AG10803 (cell line): ENCODE results near the gene AGFG2.

Experiments used
- DNase-seq: peaks from one replicate; pipeline ENCODE4 v3.0.0; 2010; ENCODE audit warnings: low read depth
- H3K4me3 ChIP-seq: 2 replicates; pipeline ENCODE4 v1.5.1; 2011; ENCODE audit warnings: mild to moderate bottlenecking, low read length, control low read depth
- TF ChIP-seq, protein P1 (sequence below): conservative IDR thresholded peaks from 2 replicates; pipeline ENCODE4 v1.5.1; 2011; ENCODE audit warnings: mild to moderate bottlenecking, low read length, control low read depth, inconsistent platforms

Gene AGFG2

DNA sequence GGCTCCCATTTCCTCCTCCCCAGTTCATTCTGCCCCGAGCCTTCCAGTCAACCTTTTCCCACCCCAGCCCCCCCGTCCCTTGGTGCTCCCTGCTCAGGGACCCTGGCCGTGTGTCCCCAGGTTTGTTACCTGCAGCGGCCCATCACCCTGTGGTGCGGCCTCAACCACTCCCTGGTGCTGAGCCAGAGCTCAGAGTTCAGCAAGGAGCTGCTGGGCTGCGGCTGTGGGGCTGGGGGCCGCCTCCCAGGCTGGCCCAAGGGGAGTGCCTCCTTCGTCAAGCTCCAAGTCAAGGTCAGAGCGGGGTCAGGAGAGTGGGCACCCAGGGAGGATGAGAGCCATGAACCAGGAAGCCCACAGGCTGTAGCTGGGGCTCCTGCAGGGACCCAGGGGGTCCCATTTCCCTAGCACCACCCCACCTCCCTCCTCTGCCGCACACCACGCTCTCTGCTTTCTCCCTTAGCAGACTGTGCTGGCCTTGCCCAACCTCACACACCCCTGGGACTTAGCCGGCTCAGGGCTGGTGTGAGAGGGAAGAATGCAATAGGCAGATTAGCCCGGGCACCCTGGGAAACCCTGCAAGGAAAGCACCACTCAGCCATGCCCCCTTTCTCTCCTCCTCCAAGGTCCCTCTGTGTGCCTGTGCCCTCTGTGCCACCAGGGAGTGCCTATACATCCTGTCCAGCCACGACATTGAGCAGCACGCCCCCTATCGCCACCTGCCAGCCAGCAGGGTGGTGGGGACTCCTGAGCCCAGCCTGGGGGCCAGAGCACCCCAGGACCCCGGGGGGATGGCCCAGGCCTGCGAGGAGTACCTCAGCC is 61.1 kb downstream of the AGFG2 start:
- TF ChIP-seq, protein P1, sequence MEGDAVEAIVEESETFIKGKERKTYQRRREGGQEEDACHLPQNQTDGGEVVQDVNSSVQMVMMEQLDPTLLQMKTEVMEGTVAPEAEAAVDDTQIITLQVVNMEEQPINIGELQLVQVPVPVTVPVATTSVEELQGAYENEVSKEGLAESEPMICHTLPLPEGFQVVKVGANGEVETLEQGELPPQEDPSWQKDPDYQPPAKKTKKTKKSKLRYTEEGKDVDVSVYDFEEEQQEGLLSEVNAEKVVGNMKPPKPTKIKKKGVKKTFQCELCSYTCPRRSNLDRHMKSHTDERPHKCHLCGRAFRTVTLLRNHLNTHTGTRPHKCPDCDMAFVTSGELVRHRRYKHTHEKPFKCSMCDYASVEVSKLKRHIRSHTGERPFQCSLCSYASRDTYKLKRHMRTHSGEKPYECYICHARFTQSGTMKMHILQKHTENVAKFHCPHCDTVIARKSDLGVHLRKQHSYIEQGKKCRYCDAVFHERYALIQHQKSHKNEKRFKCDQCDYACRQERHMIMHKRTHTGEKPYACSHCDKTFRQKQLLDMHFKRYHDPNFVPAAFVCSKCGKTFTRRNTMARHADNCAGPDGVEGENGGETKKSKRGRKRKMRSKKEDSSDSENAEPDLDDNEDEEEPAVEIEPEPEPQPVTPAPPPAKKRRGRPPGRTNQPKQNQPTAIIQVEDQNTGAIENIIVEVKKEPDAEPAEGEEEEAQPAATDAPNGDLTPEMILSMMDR: no peak
- H3K4me3 ChIP-seq: no peak overlapping the region
- no peak for DNase-seq

DNA sequence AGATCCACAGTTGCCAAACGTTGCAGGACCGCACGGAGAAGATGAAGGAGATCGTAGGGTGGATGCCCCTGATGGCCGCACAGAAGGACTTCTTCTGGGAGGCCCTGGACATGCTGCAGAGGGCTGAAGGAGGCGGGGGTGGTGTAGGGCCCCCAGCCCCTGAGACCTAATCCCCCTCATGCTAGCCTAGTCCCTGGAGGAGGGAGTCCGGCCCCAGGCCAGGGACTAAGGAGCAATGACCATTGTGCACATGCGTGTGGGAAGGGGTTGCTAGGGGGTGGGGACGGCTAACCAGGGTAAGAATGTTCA is 61.7 kb downstream of the AGFG2 start:
- no peak for DNase-seq
- TF ChIP-seq, protein P1: no peak
- H3K4me3 ChIP-seq: no peak overlapping the region

DNA sequence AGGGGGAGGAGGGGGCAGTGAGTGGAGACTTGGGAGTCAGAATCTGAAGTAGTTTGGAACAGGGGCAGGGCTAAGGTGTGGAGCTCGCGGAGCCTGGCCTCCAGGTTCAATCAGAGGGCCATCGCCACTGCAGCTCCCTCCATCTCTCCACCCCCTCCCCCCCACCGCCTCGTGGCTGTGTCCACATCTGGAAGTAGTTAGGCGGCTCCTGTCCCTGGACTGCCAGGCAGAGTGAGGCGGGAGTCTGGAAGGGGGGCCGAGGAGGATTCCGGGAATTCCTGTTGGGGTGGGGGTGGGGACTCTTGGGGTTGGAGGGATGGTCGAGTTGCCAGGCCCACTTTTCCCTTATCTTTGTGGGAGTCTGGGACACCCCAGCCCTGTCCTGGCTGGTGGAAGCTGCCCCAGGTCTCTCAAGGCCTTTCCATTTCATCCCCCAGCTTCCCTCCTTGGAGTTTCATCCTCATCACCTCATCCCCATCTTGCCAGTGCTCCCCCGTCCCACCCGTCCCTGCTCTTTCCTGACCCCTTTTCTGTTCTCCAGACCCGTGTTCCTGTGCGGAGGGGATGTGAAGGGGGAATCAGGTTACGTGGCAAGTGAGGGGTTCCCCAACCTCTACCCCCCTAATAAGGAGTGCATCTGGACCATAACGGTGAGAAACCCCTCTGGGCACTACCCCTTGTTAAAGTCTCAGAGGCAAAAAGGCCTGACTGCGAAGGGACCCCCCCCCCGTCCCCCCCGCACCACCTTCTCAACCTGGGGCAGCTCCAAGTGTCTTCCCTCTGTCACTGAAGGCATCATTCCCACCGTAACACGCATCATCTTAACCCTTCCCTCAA is 64.1 kb downstream of the AGFG2 start:
- peak overlapping the region; percentile 97 for H3K4me3 ChIP-seq
- TF ChIP-seq, protein P1: no peak
- DNase-seq: peak; percentile 89

DNA sequence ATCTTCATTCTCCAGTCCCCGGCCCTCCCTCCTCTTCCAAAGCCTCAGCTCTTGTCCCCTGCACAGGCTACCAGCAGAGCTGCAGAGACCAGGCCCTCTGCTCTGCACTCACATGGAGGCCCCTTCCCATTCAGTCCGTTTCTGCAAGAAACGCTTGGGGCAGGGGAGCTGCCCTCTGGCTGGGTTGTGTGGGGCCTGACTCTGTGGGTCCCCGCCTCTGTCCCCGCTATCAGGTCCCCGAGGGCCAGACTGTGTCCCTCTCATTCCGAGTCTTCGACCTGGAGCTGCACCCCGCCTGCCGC is 64.7 kb downstream of the AGFG2 start:
- peak overlapping the region; percentile 97 for H3K4me3 ChIP-seq
- DNase-seq: no peak
- TF ChIP-seq, protein P1: no peak

DNA sequence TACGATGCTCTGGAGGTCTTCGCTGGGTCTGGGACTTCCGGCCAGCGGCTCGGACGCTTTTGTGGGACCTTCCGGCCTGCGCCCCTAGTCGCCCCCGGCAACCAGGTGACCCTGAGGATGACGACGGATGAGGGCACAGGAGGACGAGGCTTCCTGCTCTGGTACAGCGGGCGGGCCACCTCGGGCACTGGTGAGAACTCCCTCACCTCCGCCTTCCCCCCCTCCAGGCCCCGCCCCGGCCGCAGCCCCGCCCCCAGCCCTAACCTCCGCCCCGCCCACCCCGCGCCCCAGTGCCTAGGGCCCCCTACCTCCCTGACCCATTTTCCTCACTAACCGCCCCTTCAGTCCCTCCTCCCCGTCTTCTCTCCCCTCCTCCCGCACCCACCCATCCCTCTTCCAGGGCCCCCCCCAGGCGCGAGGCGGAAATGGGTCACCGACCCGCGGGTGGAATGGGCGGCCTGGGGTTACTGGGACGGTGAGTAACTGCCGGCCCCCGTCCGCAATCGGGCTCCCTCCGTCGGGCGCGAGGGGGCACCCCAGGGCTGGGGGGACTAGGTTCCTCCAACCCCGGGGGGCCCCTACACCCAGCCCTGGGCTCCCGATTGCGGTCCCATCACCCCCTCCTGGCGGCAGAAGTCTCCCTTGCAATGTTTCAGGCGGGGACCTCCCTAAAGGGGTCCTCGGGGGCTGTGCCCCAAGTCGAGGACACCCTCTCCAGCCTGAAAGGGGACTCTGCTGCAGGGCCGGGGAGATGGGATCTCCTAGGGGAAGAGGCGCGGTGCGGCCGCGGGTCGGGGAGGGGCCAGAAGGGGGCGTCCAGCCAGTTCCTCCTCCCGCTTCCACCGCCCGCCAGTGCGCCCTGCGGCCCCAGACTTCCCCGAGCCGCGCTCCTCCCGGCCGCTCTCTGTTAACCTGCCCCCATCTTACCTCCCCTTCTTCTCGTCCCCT is 65.3 kb downstream of the AGFG2 start:
- DNase-seq: peak; percentile 53
- peak overlapping the region; percentile 97 for H3K4me3 ChIP-seq
- TF ChIP-seq, protein P1: peak; percentile 27

DNA sequence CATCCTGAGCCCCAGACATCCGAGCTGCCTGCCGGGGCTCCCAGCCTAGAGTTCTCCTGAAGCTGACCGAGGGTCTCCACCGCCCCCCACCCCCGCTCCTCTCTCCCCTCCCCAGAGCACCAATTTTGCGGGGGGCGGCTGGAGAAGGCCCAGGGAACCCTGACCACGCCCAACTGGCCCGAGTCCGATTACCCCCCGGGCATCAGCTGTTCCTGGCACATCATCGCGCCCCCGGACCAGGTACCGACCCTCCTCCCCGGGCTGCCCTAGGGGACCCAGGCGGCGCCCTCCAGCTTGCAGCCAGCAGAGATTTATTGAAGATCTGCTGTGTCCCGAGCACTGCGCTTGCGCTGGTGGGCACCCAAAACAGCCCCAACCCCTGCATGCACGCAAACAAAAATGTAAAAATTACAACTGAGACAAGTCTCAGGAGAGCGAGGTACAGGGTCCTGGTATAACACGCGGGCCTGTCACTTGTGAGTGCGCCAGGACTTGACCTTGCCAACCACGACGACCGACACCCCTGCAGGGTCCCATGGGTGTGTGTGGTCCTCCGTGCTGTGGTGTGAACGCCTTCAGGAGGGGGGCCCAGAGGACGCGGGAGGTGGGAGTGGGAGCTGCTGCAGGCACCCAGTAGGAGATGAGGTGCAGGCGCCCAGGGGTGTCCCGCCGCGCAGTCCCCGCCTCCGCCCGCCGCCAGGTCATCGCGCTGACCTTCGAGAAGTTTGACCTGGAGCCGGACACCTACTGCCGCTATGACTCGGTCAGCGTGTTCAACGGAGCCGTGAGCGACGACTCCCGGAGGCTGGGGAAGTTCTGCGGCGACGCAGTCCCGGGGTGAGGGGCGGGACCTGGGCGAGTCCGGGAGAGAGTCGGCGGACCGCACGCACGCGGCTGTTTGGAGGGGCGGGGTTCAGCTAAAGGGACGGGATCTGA is 66.2 kb downstream of the AGFG2 start:
- TF ChIP-seq, protein P1: no peak
- H3K4me3 ChIP-seq: peak overlapping the region; percentile 97
- DNase-seq: no peak
